GM19324 (cell line): ENCODE data around the gene GNMT.
"Not testable (repeated sequence)": the region's sequence is repeated elsewhere in the genome, so short reads cannot be mapped to it uniquely, and the experiment has no call there.

Experiments used
- ATAC-seq: cut with Tn5 transposase; IDR thresholded peaks from one replicate; pipeline ENCODE4 v1.9.1; 2021; ENCODE audit warnings: mild to moderate bottlenecking, moderate library complexity; ENCODE audit not compliant: unreplicated experiment, low FRiP score

GNMT gene

DNA sequence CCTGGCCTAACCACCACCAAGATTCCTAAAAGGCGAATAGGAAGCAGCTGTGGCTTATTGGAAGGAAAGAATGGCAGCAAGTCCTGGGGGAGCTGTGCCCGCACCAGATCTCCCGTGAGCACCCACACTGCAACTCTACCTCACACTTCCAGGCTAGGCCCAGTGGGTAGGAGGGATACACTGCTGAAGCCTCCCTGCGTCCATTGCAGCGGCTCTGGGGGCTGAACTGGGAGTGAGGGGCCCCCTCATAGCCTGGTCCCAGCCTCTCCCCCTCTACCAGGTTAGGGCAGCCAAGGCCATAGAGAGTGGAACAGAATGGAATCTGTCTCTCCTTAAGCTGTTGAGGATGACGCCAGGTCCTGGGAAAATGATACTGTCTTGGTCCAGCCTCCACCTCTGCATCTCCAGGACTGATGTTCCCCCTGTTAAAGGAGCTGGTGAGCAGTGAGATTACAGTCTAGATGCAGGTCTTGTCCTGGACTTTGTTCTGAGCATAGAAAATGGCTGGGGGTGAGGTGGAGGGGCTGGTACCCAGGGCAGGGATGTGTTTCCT, 20.0 kb upstream of the GNMT start:
- ATAC-seq = no peak

DNA sequence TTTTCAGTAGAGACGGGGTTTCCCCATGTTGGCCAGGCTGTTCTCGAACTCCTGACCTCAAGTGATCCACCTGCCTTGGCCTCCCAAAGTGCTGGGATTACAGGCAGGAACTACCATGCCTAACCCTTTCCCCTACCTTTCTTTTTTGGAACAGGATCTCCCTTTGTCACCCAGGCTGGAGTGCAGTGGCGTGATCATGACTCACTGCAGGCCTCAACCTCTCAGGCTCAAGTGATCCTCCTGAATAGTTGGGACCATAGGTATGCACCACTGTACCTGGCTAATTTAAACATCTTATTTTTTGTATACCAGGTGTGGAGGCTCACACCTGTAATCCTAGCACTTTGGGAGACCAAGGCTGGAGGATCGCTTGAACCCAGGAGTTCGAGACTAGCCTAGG, 19.2 kb upstream of the GNMT start:
- not testable (repeated sequence) for ATAC-seq

DNA sequence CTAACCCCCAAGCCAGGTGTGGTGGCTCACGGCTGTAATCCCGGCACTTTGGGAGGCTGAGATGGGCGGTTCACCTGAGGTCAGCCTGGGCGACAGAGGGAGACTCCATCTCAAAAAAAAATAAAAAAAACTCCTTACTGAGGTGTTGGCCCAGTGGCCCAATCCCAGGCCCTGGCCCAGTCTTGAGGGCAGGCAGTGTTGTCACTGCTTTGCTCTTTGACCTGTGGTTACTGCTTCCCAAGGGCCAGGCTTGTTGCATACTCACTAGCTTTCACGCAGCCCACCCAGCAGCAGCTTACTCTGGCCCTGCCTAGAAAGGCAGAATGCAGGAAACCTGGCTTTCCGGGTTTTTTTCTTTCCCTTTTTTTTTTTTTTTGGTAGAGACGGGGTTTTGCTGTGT, 18.1 kb upstream of the GNMT start:
- no peak for ATAC-seq

- no peak for ATAC-seq
Observed at GRCh38 chr6:42947950-42948349, 12.6 kb upstream of the GNMT start.

DNA sequence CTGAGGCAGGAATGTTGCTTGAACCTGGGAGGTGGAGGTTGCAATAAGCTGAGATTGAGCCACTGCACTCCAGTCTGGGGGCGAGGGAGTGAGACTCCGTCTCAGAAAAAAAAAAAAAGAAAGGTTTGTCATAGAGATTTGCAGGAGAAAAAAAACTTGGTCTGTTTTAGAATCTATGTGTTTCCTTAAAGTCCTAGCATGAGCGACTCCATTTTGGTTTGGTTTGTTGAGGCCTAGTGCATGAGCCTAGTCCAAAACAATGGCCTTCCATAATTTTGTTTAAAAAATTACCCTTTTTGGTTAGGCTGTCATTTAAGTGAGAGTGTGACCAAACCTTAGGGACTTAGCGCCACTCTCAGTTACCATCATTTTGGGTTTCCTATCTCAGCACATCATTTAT, 8.2 kb upstream of the GNMT start:
- ATAC-seq = no peak

GRCh38 chr6:42954405-42954804, 6.1 kb upstream of the GNMT start:
- not testable (repeated sequence) for ATAC-seq

DNA sequence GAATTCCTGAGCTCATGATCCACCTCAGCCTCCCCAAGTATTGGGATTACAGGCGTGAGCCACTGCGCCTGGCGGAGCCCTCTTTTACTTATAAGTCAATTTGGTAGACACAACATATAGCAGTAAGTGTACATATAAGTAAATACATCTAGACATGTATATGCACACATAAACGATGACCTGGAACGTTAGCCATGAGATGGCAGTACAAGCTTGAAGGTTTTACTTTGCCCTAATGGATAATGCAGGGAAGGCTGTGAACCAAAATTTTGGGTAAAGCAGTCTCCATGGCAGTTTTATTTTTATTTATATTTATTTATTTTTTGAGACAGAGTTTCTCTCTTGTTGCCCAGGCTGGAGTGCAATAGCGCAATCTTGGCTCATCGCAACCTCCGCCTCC, 2.4 kb upstream of the GNMT start:
- ATAC-seq = no peak

GRCh38 chr6:42959917-42960242, 674 bp upstream of the GNMT start:
- ATAC-seq = no peak

- ATAC-seq = no peak
Observed at GRCh38 chr6:42961020-42961470, 491 bp downstream of the GNMT start.

- ATAC-seq = no peak
Observed at GRCh38 chr6:42962096-42962495, 1.5 kb downstream of the GNMT start.

GRCh38 chr6:42962502-42963178, 2.1 kb downstream of the GNMT start:
- ATAC-seq = no peak

DNA sequence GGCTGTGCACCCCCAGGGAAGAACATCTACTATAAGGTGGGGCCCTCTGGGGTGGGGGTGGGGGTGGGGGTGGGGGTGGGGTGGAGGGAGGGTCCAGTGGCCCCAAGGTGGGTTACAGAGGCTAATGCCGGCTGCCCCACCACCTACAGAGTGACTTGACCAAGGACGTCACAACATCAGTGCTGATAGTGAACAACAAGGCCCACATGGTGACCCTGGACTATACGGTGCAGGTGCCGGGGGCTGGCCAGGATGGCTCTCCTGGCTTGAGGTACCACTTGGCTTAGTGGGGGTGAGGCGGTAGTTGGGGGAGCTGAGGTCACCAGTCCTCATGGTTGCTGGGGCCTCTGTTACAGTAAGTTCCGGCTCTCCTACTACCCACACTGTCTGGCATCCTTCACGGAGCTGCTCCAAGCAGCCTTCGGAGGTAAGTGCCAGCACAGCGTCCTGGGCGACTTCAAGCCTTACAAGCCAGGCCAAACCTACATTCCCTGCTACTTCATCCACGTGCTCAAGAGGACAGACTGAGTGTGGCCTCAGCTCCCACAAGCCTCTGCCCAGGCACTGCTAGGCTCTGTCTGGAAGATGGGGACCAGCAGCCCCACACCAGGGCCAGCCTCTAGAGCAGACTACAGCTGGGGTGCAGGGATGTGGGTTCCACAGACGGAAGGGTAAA, 2.8 kb downstream of the GNMT start:
- no peak for ATAC-seq

DNA sequence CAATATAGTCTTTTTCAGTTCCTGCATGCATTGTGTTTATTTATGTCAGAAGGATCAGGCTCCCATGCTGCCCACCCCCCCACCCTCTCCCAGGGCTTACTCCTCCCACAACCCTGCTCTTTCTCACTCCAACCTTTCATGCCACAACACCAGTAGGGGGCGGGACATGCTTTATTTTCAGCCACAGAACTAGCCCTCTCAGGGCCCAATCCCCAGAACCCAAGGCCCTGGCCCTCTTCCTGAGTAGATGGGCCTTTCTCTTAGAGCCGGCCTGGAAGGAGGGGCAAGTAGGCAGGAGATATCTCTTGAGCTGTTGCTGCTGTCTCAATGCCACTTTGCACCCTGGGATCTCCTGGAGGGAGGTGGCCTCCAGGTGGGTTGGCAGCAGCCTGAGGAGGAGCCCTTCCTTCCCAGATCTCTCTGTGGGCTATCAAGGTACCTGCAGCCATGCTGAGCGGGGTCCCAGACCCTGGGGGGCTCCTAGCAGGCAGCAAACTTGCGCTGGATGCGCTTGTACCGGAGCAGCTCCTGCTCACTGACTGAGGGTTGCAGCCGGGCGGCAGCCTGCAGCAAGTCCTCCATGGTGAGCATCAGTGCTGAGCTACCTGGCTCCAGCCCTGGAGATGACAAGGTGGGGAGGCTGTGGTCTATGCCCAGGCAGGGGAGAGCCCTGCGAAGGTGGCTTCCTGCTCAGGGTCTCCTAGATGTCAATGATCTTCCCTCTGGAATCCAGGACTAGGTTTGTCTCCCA, 3.5 kb downstream of the GNMT start:
- ATAC-seq = no peak

GRCh38 chr6:42966571-42966970, 6.0 kb downstream of the GNMT start:
- ATAC-seq = no peak

- no peak for ATAC-seq
Observed at GRCh38 chr6:42967228-42967627, 6.7 kb downstream of the GNMT start.

GRCh38 chr6:42968126-42968701, 7.7 kb downstream of the GNMT start:
- ATAC-seq = no peak

DNA sequence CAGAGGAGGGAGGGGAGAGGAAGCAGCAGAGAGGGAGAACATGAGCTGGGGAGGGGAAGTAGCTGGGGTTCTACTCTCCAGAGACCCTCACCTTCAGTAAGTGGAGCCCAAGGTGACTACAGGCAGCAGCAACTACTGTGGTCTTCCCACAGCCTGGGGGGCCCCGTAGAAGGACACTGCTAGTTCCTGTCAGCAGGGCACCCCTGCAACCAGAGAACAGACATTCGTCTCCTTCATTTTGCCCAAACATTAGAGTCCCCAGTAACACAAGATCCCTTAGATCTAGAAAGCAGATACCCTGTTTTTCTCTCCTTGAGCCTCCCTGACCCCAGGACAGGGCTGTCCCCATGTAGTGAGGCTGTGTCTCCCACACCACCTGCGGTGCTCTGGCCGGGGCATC, 8.2 kb downstream of the GNMT start:
- no peak for ATAC-seq

GRCh38 chr6:42969431-42969830, 8.9 kb downstream of the GNMT start:
- ATAC-seq = no peak

DNA sequence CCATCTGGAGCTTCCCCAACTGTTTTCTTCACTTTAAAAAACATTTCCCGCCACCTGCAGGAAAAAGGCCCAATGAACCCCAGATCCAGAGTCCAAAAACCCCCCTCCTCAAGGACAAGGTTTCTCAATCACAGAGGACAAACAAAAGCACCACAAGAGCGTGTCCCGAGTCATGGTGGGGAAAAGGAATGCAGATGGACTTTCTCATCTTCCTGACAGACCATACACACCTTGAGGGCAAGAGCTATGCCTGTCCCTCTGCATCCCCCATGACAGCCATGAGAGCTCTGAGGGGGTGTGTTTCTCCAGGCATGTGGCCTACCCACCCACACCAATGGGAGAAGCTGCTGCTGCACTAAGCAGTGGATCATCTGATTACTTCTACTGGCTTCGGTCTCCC, 9.4 kb downstream of the GNMT start:
- ATAC-seq = no peak

DNA sequence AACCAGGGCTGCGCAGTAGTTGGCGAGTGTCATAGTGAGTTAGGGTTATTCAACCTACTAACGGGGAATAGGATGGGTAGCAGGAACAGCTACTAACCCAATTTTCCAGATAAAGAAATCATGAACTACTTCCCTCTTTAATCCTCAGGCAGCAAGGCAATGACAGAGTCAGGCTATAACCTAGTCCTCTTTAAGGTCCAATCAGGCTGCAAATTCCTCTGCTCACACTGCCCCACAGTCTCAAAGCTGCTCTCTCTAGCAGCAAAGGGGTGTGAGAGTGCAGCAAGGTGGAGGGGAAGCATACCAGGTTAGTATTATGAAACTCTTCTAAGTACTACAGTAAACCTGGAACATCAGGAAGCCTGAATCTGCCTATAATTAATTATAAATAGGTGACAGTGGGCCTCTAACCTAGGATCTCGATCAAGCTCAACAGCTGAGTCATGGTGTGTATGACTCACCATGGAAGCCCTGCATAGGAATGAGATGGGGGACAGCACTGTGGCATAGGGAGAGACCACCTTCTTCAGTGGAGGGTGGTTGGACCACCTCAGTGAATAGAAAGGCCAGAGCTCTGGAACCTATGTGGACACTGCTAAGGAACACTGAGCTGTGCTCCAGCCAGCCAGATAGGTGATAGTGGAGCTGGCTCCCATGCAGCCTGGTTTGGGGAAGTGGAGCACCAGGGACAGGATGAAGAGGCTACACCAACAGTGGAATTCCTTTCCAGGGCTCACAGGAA, 10.5 kb downstream of the GNMT start:
- no peak for ATAC-seq
